SU-DHL-6 (cell line): ENCODE results near the gene TARBP1.

ENCODE experiments used
- H2AFZ ChIP-seq: fragments of 200-600 bp; sonication (generic); 2 replicates; pipeline ENCODE4 v1.6.1; 2014; ENCODE audit warnings: low read depth, mild to moderate bottlenecking, moderate library complexity, mixed read lengths, antibody characterized with exemption, low read length; ENCODE audit not compliant: severe bottlenecking
- H3F3A ChIP-seq: fragments of 200-600 bp; shearing (Covaris generic); 2 replicates; pipeline ENCODE4 v1.6.0; 2016; ENCODE audit warnings: antibody characterized with exemption, mild to moderate bottlenecking; ENCODE audit not compliant: insufficient read depth
- H3K27ac ChIP-seq: fragments of 200-600 bp; sonication (generic); 2 replicates; pipeline ENCODE4 v1.5.1; 2016; ENCODE audit warnings: low read depth, mild to moderate bottlenecking, low read length, moderate library complexity, mixed read lengths
- H3K27me3 ChIP-seq: fragments of 200-600 bp; sonication (generic), shearing (Covaris generic); 2 replicates; pipeline ENCODE4 v1.6.0; 2014; ENCODE audit warnings: mild to moderate bottlenecking, low read length
- H3K36me3 ChIP-seq: fragments of 200-600 bp; sonication (generic); 2 replicates; pipeline ENCODE4 v1.6.1; 2014; ENCODE audit warnings: mild to moderate bottlenecking, low read length, mixed read lengths
- H3K4me2 ChIP-seq: fragments of 300-600, 200-600 bp; shearing (Covaris generic), sonication (generic); 2 replicates; pipeline ENCODE4 v1.6.0; 2014; ENCODE audit warnings: low read length, low read depth, mild to moderate bottlenecking; ENCODE audit not compliant: poor library complexity, severe bottlenecking
- H3K4me3 ChIP-seq: fragments of 200-600 bp; sonication (generic); 2 replicates; pipeline ENCODE4 v1.5.1; 2014; ENCODE audit warnings: antibody characterized with exemption, low read length, mild to moderate bottlenecking, mixed read lengths; ENCODE audit not compliant: insufficient read depth, poor library complexity, severe bottlenecking
- H3K79me2 ChIP-seq: fragments of 200-600 bp; sonication (generic); 2 replicates; pipeline ENCODE4 v1.6.1; 2014; ENCODE audit warnings: mild to moderate bottlenecking, low read length, moderate library complexity; ENCODE audit not compliant: insufficient read depth
- H3K9ac ChIP-seq: fragments of 200-600 bp; sonication (generic); 2 replicates; pipeline ENCODE4 v1.7.0; 2014; ENCODE audit warnings: mild to moderate bottlenecking, low read length
- H3K9me2 ChIP-seq: fragments of 200-600 bp; sonication (generic); replicated peaks from 2 replicates; pipeline ENCODE4 v1.6.1; 2014; ENCODE audit warnings: low read length; ENCODE audit not compliant: insufficient read depth
- H3K9me3 ChIP-seq: fragments of 200-600 bp; sonication (generic); 2 replicates; pipeline ENCODE4 v1.6.1; 2014; ENCODE audit warnings: low read length, mixed read lengths; ENCODE audit not compliant: insufficient read depth
- H4K20me1 ChIP-seq: fragments of 200-600 bp; sonication (generic); 2 replicates; pipeline ENCODE4 v1.6.1; 2014; ENCODE audit warnings: low read depth, mild to moderate bottlenecking, antibody characterized with exemption, low read length, moderate library complexity, mixed read lengths
- CTCF ChIP-seq: fragments of 200-600 bp; sonication (generic); IDR thresholded peaks from one replicate; pipeline ENCODE4 v1.5.1; 2017; ENCODE audit warnings: antibody characterized with exemption, mild to moderate bottlenecking, low read length, moderate library complexity; ENCODE audit not compliant: insufficient read depth, poor library complexity, severe bottlenecking
- EZH2phosphoT487 ChIP-seq: fragments of 200-600 bp; sonication (generic), shearing (Covaris generic); conservative IDR thresholded peaks from 2 replicates; pipeline ENCODE4 v1.6.1; 2018; ENCODE audit warnings: mild to moderate bottlenecking, antibody characterized with exemption, low read length, moderate library complexity, mixed read lengths

TARBP1 gene

DNA sequence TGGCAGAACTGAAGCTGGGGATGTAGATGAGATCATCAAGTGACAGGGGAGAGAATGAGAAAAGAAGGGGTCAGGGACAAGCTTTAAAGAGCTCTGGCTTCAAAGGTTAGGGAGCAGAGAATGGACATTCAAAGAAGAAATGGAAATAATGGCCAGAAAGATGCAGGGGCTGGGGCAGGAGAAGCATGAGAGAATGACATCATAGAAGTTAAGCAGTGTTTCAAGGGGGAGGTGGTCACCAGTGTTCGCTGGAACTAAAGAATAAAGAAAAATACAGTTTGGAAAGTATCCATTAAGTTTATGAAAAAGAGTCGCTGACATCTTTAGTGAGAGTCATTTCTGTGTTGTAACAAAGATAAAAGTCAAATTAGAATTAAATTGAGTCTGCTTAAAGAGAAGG lies 44.3 kb downstream of the TARBP1 start:
- H3K36me3 ChIP-seq = 0 out of 2 replicates have a peak, but pooled peaks cover 2% of the 10 kb centered on the region
- no peaks in the 10 kb centered on the region for H3F3A ChIP-seq
- H3K27me3 ChIP-seq = no peaks in the 10 kb centered on the region
- TF ChIP-seq CTCF (no peak), EZH2phosphoT487 (no peak)
- no peaks in the 10 kb centered on the region for H4K20me1 ChIP-seq
- no peaks in the 10 kb centered on the region; the same call in 1 of the 2 replicates for H3K79me2 ChIP-seq
- H3K27ac ChIP-seq = no peak overlapping the region
- H3K4me3 ChIP-seq = no peak overlapping the region
- no peaks in the 10 kb centered on the region for H3K9me2 ChIP-seq
- H3K9ac ChIP-seq = no peak overlapping the region
- no peak overlapping the region for H2AFZ ChIP-seq
- no peak overlapping the region for H3K4me2 ChIP-seq
- no peaks in the 10 kb centered on the region for H3K9me3 ChIP-seq

GRCh38 chr1:234433563-234434285 lies 45.3 kb downstream of the TARBP1 start:
- Histone ChIP-seq H3K27me3 (no peaks in the 10 kb centered on the region), H3K36me3 (peaks cover 10% of the 10 kb centered on the region), H3K4me3 (no peak overlapping the region), H3K9me2 (no peaks in the 10 kb centered on the region), H3K4me2 (no peak overlapping the region), H3K27ac (no peak overlapping the region), H2AFZ (no peak overlapping the region), H4K20me1 (no peaks in the 10 kb centered on the region), H3K9me3 (no peaks in the 10 kb centered on the region), H3K79me2 (no peaks in the 10 kb centered on the region), H3K9ac (no peak overlapping the region), H3F3A (no peaks in the 10 kb centered on the region)
- TF ChIP-seq EZH2phosphoT487 = no peak

GRCh38 chr1:234431255-234431654 lies 47.7 kb downstream of the TARBP1 start:
- no peak overlapping the region for H2AFZ ChIP-seq
- no peak overlapping the region for H3K4me3 ChIP-seq
- no peak overlapping the region for H3K9ac ChIP-seq
- no peak overlapping the region for H3K4me2 ChIP-seq
- no peaks in the 10 kb centered on the region for H3F3A ChIP-seq
- no peaks in the 10 kb centered on the region for H3K27me3 ChIP-seq
- H3K9me2 ChIP-seq = no peaks in the 10 kb centered on the region
- no peaks in the 10 kb centered on the region for H3K79me2 ChIP-seq
- H3K9me3 ChIP-seq = no peaks in the 10 kb centered on the region
- TF ChIP-seq CTCF (no peak), EZH2phosphoT487 (no peak)
- H3K27ac ChIP-seq = no peak overlapping the region
- peaks cover 23% of the 10 kb centered on the region for H3K36me3 ChIP-seq
- H4K20me1 ChIP-seq = no peaks in the 10 kb centered on the region

DNA sequence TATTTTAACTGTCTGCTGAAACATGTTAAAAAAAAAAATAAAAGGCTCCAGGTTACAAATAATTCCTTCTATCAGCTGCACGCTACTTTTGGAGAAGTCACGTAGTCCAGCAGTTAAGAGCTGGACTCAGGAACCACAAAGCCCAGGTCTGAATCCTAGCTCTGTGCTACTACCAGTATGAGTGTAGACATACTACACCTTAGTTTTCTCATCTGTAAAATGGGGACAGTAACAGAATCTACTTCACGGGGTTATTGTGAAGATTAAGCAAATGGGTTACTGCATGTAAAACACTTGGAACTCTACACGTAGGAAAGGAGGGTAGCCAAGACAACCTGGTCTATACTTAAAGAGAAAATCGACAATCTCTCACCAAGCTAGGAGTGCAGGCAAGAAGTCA lies 48.3 kb downstream of the TARBP1 start:
- H3K79me2 ChIP-seq = no peaks in the 10 kb centered on the region
- no peak overlapping the region for H3K9ac ChIP-seq
- H3F3A ChIP-seq = no peaks in the 10 kb centered on the region
- no peak overlapping the region for H3K27ac ChIP-seq
- no peaks in the 10 kb centered on the region for H4K20me1 ChIP-seq
- TF ChIP-seq EZH2phosphoT487 (no peak), CTCF (no peak)
- H3K9me2 ChIP-seq = no peaks in the 10 kb centered on the region
- H2AFZ ChIP-seq = no peak overlapping the region
- peaks cover 26% of the 10 kb centered on the region for H3K36me3 ChIP-seq
- H3K9me3 ChIP-seq = no peaks in the 10 kb centered on the region
- H3K4me3 ChIP-seq = no peak overlapping the region
- H3K4me2 ChIP-seq = no peak overlapping the region
- no peaks in the 10 kb centered on the region for H3K27me3 ChIP-seq
